Choroid plexus epithelial cell (primary cell): ENCODE data around the gene LAMA5.
A peak's percentile ranks its signal among the peaks of the same experiment; 100 is the strongest.

Experiments used
- DNase-seq: peaks from one replicate; pipeline ENCODE4 v3.0.0-alpha.2; 2010; ENCODE audit warnings: low read depth
- H3K4me3 ChIP-seq: 2 replicates; pipeline ENCODE4 v1.5.1; 2011; ENCODE audit warnings: low read depth, mild to moderate bottlenecking, control low read depth, low read length, moderate library complexity
- TF ChIP-seq, protein P1 (sequence below): conservative IDR thresholded peaks from 2 replicates; pipeline ENCODE4 v1.5.1; 2011; ENCODE audit warnings: low read depth, mild to moderate bottlenecking, control low read depth, inconsistent platforms, low read length, moderate library complexity

The LAMA5 gene

DNA sequence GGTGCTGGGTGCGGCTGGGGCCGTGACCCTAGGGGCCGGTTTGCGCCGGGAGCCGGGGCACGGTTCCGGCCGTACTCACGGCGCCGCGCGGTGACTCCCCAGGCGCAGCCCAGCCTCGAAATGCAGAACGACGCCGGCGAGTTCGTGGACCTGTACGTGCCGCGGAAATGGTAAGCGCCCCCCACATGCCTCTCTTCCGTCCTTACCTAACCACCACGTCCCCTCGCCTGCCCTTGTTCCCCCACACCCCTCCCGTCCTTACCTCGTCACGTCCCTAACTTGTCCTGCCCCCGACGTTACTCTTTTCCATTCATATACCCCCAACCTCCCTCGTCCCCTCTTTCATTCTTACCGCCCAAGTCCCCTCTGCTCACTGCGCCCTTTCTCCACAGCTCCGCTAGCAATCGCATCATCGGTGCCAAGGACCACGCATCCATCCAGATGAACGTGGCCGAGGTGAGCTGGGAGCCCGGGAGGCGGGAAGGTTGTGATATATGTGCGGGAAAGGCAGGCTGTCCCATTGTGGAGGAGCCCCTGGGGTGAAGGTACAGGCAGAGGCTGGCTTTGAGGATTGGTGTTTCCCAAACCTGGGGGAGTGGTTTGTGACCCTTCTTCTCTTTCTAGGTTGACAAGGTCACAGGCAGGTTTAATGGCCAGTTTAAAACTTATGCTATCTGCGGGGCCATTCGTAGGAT is 20.3 kb upstream of the LAMA5 start:
- no peak for DNase-seq
- peak overlapping the region; percentile 79 for H3K4me3 ChIP-seq
- TF ChIP-seq, protein P1, sequence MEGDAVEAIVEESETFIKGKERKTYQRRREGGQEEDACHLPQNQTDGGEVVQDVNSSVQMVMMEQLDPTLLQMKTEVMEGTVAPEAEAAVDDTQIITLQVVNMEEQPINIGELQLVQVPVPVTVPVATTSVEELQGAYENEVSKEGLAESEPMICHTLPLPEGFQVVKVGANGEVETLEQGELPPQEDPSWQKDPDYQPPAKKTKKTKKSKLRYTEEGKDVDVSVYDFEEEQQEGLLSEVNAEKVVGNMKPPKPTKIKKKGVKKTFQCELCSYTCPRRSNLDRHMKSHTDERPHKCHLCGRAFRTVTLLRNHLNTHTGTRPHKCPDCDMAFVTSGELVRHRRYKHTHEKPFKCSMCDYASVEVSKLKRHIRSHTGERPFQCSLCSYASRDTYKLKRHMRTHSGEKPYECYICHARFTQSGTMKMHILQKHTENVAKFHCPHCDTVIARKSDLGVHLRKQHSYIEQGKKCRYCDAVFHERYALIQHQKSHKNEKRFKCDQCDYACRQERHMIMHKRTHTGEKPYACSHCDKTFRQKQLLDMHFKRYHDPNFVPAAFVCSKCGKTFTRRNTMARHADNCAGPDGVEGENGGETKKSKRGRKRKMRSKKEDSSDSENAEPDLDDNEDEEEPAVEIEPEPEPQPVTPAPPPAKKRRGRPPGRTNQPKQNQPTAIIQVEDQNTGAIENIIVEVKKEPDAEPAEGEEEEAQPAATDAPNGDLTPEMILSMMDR, result no peak

DNA sequence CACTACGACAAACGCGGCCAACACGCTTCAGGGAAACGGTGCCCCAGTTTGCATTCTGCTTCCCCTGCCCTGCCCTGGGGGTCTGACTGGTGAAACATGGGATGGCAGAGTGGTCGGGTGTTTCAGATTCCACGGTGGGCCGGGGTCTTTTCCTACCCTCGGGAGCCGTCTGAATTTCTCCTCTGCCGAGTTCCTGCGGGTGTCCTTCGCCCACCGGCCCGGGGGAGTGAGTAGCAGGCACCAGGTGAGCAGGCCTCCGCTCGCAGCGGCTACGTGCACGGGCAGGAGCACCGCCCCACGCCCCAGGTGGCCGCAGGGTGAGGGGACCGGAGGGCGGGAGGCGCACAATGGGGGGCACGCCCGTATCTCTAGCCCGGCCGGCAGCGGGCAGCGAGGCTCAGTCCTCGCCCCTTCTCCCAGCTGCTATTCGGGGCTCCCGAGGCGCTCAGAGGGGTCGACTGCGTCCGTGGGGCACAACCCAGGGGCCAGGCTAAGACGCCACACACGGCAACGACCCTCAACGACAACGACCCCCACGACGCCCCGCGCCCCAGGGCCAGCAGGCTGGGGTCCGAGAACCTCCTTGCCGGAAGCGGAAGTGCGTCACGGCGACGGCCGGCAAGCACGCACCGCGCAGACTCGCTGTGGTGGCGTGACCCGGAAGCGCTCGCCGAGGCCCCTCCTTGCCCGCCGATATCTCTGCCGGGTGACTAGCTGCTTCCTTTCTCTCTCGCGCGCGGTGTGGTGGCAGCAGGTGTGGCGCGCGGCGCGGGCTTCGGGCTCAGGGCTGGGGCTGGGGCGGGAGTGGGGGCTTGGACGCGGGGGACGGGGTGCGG is 19.5 kb upstream of the LAMA5 start, which contains the start of gene RPS21:
Gene RPS21, plus strand, starts transcription at position 721 of the 836 bp plus-strand sequence. CDS start 236 bp downstream, outside the sequence.
- peak within 1 kb of the TSS; percentile 79 for H3K4me3 ChIP-seq
- DNase-seq, result peak; percentile 91
- TF ChIP-seq, protein P1, result no peak

DNA sequence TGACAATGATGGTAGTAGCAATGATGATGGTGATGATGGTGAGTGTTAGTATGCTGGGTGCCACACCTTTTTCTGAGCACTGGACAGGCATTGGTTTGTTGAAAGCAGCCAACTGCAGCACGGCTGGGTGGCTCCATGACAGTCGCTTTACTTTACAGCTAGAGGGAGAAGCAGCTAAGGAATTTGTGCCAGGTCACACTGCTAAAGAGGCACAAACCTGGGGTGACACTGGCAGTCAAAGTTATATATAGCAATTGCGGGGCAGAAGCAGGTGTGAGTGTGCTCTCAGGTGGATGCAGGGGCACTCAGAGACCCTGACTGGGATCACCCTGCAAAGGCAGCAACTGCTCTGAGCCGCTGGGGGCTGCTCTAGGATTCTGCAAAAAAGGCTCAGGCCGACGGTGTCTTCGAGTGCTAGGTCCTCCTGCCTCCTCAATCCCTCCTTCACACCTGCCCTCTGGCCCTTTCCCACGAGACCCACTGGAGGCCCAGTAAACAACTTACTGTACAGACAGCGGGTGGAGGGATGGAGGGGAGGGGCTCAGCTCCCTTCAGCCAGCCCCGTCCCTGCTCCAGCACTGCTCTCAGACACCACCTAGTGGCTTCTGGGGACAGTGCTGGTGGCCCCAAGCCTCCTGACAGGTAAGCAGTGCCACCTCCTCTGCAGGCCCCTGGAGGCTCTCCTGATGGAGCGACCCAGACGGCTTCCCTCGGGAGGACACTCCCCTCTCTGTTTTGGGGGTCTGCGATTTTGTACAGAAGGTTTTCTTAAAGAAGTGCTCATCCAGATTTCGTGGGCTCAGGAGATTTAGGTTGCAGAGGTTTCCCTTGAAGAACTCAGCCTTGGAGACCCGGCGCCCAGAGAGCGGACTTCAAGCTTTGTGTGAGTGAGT is 15.4 kb upstream of the LAMA5 start:
- TF ChIP-seq, protein P1, result peak; percentile 93
- H3K4me3 ChIP-seq, result no peak overlapping the region
- peak; percentile 85 for DNase-seq

DNA sequence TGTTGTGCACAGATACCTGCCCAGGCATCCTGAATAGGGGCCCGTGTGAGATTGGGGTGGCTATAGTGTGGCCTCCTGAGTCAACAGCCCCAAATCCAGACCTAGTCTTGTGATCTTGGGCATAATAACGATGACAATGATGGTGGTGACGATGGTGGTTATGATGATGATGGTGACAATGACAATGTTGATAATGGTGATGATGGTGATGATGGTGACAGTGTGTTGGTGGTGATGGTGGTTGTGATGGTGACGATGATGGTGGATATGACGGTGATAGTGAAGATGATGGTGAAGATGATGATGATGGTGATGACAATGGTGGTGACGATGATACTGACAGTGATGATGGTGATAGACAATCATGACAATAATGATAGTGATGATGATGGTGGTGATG is 14.7 kb upstream of the LAMA5 start:
- TF ChIP-seq, protein P1, result no peak
- no peak for DNase-seq
- H3K4me3 ChIP-seq, result no peak overlapping the region

DNA sequence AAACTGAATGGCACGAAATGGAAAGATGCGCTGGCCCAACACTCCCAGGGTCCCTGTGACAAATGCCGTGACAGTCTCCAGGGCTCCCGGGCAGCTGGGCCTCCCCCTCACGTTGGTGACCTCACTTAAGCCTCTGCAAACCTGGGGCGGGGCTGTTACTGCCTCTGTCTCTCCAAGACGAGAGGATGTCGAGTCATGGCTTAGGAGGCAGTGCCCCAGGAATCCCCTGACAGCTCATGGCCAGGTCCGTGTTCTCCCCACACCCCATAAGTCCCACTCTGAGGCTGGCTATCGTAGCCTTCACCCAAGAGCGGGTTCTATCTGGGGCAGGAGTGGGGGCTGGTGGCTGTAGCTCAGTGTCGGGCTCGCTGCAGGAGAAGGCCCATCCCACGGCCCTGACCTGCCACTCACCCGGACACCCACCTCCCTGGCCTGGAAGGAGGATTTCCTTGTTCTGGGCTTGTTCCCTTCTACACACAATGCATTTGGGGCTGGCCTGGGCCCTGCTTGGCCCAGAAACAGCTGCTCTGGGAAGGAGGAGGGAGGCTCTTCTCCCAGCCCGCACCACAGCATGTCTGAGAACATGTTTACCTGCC is 14.2 kb upstream of the LAMA5 start:
- H3K4me3 ChIP-seq, result no peak overlapping the region
- no peak for DNase-seq
- TF ChIP-seq, protein P1, result no peak

DNA sequence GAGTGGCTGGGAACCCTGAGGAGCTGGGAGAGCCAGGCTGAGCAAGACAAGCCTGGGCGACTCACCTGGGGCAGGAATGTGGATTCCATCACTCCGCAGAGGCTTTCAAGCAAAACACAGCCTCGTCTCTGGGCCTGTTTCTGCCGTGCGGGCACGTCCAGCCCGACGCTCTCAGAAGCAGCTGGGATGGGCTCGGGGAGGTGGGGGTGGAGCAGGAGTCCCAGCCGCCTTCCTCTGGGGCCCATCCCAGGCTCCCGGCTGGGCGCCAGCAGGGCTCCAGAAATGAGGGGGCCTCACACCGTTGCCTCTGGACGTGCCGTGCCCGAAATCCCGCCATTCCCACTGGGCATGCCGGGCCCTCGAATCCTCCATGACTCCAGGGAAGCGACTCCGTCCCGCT is 11.1 kb upstream of the LAMA5 start:
- H3K4me3 ChIP-seq, result no peak overlapping the region
- no peak for DNase-seq

More for the DNA sequence above, 11.1 kb upstream of the LAMA5 start:
- TF ChIP-seq, protein P1, result no peak
